Coronary artery (tissue), 2 donors: ENCODE data around the gene PHKA2.

Experiments
- DNase-seq: peaks from one replicate; pipeline ENCODE4 v3.0.0-alpha.2; 2017; ENCODE audit warnings: low spot score
- H3K27ac ChIP-seq, 2 donors: fragments of 200-600 bp; sonication (generic); one replicate each; pipeline ENCODE4 v1.5.1; 2016 to 2019
- H3K4me3 ChIP-seq: fragments of 200-600 bp; sonication (generic); 2 replicates; pipeline ENCODE4 v1.5.1; 2016; ENCODE audit warnings: mild to moderate bottlenecking, moderate library complexity
- TF ChIP-seq, protein P1 (sequence below): fragments of 200-600 bp; sonication (generic); IDR thresholded peaks from one replicate; pipeline ENCODE4 v1.5.1; 2019; ENCODE audit warnings: antibody characterized with exemption

Gene PHKA2

GRCh38 chrX:18887825-18888212 is 96.1 kb downstream of the PHKA2 start:
- no peak for DNase-seq
- peak overlapping the region; percentile 84 to 91 for H3K27ac ChIP-seq
- TF ChIP-seq, protein P1, sequence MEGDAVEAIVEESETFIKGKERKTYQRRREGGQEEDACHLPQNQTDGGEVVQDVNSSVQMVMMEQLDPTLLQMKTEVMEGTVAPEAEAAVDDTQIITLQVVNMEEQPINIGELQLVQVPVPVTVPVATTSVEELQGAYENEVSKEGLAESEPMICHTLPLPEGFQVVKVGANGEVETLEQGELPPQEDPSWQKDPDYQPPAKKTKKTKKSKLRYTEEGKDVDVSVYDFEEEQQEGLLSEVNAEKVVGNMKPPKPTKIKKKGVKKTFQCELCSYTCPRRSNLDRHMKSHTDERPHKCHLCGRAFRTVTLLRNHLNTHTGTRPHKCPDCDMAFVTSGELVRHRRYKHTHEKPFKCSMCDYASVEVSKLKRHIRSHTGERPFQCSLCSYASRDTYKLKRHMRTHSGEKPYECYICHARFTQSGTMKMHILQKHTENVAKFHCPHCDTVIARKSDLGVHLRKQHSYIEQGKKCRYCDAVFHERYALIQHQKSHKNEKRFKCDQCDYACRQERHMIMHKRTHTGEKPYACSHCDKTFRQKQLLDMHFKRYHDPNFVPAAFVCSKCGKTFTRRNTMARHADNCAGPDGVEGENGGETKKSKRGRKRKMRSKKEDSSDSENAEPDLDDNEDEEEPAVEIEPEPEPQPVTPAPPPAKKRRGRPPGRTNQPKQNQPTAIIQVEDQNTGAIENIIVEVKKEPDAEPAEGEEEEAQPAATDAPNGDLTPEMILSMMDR: no peak
- H3K4me3 ChIP-seq: peak overlapping the region; percentile 58

- Histone ChIP-seq H3K4me3 (peak overlapping the region; percentile 58), H3K27ac (peak overlapping the region; percentile 84 to 91)
- no peak for DNase-seq
- TF ChIP-seq, protein P1: no peak
Observed at GRCh38 chrX:18887177-18887824, 96.6 kb downstream of the PHKA2 start.

DNA sequence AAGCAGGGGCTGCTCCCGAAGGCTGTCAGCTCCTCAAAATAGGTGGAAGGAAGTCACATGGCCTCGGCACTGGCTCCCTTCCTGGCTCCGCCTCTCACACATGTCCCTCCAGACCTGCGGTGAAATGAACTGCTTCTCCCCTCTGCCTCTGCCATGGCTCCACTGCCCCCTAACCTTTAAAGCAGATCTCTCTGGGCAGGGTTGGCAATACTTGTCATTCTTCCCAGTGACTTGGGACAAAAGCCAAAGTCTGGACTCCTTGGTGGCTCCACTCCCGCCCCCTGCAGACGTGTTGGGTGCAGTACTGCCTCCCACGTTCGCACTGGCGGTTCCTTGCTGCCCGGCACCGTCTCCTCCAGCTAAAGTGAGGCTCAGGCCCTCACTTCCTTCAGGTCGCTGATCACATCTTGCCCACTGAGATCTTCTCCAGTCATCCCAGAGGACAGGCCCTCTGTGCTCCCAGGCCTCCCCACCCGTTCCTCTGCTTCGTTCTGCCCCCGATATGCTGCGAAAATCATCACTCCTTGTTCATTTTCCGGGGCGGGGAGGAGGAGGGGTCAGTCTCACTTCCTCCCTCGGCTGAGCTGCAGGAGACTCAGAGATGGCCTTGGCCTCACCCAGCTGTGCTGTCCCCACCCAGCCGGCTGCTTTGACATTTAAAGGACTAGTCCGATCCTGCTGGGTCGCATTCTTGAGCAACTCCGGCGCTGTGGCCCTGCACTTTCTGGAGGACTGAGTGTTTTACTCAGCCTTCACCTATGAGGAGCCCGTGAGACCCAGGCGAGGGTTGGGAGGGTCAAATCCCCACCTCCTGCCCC is 97.4 kb downstream of the PHKA2 start:
- Histone ChIP-seq H3K4me3 (peak overlapping the region; percentile 58), H3K27ac (peak overlapping the region; percentile 84 to 91)
- peak; percentile 89 for DNase-seq
- TF ChIP-seq, protein P1: peak; percentile 39

DNA sequence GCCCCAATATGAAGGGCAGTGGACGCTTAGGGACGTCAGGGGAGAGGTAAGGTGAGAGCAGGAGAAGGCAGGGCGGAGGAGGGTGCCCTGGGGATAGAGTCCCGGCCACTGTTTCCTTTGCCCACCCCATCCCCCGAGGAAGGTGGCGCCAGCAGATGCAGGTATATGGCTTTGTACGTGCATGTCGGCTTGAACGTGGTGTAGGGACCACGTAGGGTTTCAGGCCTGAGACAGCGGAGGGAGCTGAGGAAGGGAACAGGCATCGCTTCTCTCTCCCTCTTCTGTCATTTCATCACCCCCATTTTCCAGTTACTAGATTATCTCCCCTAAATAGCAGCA is 97.9 kb downstream of the PHKA2 start:
- H3K4me3 ChIP-seq: peak overlapping the region; percentile 58
- peak overlapping the region; percentile 84 to 91 for H3K27ac ChIP-seq
- TF ChIP-seq, protein P1: no peak
- no peak for DNase-seq

DNA sequence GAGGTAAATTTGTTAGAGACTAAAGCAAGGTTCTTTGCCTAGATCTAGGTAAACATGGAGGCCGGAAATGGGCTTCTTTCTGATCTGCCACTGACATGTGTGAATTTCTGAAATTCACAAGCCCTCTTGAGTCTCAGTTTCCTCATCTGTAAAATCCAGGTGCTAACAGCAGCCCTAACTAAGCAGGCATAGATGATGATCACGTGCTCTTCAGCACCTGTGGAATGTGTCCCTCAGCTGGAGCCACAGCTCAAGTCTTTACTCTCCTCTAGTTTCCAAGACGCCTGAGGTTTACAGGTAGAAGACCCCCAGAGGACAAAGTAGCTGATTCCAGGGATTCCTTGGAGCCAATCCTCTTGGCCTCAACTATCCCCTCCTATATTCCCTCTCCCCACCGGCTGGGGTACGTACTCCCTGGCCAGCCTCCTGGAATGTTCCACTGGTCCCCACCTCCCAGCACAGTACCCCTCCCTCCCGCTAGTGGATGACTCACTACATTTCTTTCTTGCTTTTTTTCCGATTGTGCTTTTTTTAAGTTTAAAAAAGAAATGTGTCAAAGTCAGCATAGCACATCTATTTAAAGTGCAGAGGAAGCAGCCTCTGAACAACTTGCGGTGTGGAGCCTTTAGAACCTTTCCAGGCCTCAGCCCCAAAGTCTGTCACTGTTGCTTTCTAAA is 98.4 kb downstream of the PHKA2 start:
- TF ChIP-seq, protein P1: no peak
- Histone ChIP-seq H3K27ac (peak overlapping the region; percentile 84 to 91), H3K4me3 (peak overlapping the region; percentile 58)
- DNase-seq: no peak

- Histone ChIP-seq H3K4me3 (no peak overlapping the region), H3K27ac (peak overlapping the region; percentile 84 to 91)
- TF ChIP-seq, protein P1: no peak
- no peak for DNase-seq
Observed at GRCh38 chrX:18884916-18885315, 99.0 kb downstream of the PHKA2 start.
